GM20431 (cell line): Measurements from ENCODE around the gene TAAR6.
"Not testable (repeated sequence)": the region's sequence is repeated elsewhere in the genome, so short reads cannot be mapped to it uniquely, and the experiment has no call there.

ENCODE experiments used
- in situ Hi-C: fragments of 300-500 bp; cut with MseI, MboI; formaldehyde crosslinking; loops from one replicate; pipeline ENCODE4 v1.15.0; 2020; ENCODE audit warnings: low sequenced_read_pairs; ENCODE audit not compliant: unreplicated experiment

Gene TAAR6

GRCh38 chr6:132570221-132570777 lies at the start of gene TAAR6:
TAAR6 (plus strand) TSS chr6:132570322; CDS start chr6:132570322, 0 bp downstream.
- in situ Hi-C loops = no loop called here

DNA sequence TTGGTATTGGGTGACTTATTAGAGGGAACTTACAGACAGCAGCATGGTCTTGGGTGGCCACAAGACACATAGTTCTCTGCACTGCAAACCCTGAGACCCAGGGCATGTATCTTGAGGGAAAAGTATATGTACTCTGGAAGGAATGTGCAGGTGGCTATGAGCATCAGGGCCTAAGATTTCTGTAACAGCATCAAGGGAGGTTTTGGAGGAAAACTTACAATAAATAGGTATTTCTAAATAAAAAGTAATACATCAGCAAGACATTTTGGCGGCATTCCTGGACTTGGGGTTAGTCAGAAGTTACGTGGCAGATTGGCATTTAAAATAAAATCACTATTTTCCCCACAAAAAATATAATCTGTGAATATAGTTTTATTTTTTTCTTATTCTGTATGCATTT lies 49.2 kb upstream of the TAAR6 start:
- in situ Hi-C loops = no loop called here

GRCh38 chr6:132524646-132525045 lies 45.5 kb upstream of the TAAR6 start:
- in situ Hi-C loops = loop anchor here (25.0 kb wide), 1 partner anchor 263 kb away; the partner anchor contains the start of gene SLC18B1

GRCh38 chr6:132525866-132526265 lies 44.3 kb upstream of the TAAR6 start:
- in situ Hi-C loops = loop anchor here (25.0 kb wide), 1 partner anchor 261 kb away; the partner anchor contains the start of gene SLC18B1

DNA sequence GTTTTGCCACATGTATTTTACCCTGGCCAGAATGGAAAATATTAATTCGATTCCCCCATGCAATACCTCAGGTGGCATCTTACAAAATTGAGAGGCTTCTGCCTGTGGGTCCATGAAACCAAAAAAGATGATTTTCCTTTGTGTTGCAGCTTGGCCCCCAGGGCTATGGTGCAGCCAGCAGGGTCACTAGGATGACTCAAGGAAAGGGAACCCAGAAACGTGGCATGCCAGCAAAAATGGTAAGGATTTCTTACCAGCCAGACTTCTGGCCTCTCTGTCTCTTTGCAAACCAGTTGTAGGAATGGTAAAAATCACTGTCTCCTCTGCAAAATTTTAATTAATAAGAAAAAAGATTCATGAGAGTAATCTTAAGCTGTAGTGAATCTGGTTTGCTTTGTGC lies 43.7 kb upstream of the TAAR6 start:
- in situ Hi-C loops = loop anchor here (25.0 kb wide), 1 partner anchor 261 kb away; the partner anchor contains the start of gene SLC18B1

- in situ Hi-C loops = loop anchor here (25.0 kb wide), 1 partner anchor 260 kb away; the partner anchor contains the start of gene SLC18B1
Observed at GRCh38 chr6:132527791-132528190, 42.3 kb upstream of the TAAR6 start.

GRCh38 chr6:132530293-132530974 lies 39.7 kb upstream of the TAAR6 start:
- in situ Hi-C loops = loop anchor here (25.0 kb wide), 1 partner anchor 257 kb away; the partner anchor contains the start of gene SLC18B1

GRCh38 chr6:132534546-132534945 lies 35.6 kb upstream of the TAAR6 start:
- in situ Hi-C loops = loop anchor here (25.0 kb wide), 1 partner anchor 253 kb away; the partner anchor contains the start of gene SLC18B1

- in situ Hi-C loops = loop anchor here (25.0 kb wide), 1 partner anchor 250 kb away; the partner anchor contains the start of gene SLC18B1
Observed at GRCh38 chr6:132537145-132537544, 33.0 kb upstream of the TAAR6 start.

DNA sequence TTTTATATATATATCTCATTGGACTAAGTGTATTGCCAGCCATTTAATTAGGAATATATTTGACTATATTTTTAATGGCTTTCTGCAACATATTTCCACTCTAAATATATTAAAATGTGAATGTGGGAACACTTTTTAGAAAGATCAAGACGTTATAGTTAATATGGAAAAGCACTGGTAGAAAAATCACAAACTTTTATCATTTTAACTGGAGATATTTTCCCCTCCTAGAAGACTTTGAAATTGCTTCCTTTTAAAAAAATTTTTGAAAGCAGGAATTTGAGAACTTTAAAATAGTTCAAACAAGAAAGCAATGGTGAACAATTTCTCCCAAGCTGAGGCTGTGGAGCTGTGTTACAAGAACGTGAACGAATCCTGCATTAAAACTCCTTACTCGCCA lies 32.1 kb upstream of the TAAR6 start, which contains the start of gene TAAR9:
TSS of gene TAAR9 (plus strand) at position 301 of the 400 bp plus-strand sequence. CDS start at position 314, 13 bp downstream.
- in situ Hi-C loops = loop anchor here (25.0 kb wide), 1 partner anchor 249 kb away; the partner anchor contains the start of gene SLC18B1

DNA sequence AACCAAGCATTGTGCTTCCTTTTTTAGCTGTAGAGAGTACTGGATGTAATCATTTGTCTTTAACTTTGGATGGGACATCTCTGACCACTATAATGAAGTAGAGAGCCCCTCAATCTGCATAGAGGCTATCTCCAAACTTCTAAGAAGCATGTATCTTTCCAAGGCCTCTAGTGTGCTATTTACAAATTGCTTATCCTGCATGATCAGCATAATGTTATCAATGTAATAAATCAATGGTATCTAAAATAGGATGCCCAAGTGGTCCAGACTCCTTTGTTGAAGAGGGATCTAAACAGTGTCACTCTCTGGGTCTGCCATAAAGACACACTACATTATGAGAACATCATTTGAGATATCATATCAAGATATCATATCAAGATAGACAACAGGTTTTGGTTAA lies 25.3 kb upstream of the TAAR6 start:
- in situ Hi-C loops = loop anchor here (25.0 kb wide), 1 partner anchor 242 kb away; the partner anchor contains the start of gene SLC18B1

DNA sequence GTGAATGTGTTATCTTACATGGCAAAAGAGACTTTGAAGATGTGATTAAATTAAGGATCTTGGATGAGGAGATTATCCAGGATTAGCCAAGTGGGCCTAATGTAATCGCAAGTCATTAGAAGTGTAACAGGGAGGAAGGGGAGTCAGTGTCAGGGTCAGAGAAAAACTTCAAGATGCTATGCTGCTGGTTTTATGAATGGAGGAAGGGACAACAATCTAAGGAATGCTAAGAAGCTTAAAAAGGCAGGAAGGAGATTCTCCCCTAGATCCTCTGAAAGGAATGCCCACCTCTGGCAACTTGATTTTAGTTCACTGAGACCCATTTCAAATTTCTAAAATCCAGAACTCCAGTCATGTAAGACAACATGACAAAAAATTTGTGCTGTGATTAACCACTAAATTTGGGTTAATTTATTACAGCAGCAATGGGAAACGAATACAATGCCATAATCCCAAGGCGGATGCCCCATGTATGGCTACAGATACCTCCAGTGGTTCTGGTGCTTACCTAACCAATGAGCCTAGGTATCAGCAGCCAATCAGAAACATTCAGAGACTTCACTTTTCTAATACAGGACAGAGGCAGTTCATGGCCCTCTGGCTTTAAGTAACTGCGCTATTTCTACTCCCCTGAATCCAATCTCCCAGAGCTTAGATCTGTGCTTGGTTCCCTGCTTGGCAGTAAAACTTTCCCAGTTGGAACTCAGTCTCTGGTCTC lies 21.2 kb upstream of the TAAR6 start:
- in situ Hi-C loops = loop anchor here (25.0 kb wide), 1 partner anchor 238 kb away; the partner anchor contains the start of gene SLC18B1

GRCh38 chr6:132551214-132551613 lies 18.9 kb upstream of the TAAR6 start:
- in situ Hi-C loops = no loop called here

DNA sequence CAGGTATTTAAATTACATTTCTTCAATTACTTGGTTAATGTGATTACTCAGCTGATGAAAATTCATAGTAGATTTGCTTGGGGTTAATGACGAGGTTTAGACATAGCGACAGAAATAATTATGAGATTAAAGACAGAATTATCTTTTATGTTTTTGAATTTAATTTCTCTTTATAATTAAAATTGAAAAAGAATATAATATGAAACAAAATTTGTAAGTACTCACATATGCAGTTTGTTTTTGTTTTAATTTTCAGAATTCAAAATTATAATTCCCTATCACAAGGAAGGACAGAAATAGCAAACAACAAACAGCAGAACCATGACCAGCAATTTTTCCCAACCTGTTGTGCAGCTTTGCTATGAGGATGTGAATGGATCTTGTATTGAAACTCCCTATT lies 17.8 kb upstream of the TAAR6 start, which contains the start of gene TAAR8:
TSS of gene TAAR8 (plus strand) at position 301 of the 400 bp plus-strand sequence. CDS start at position 322, 21 bp downstream.
- in situ Hi-C loops = no loop called here

- in situ Hi-C loops = not testable (repeated sequence)
Observed at GRCh38 chr6:132560087-132560486, 10.0 kb upstream of the TAAR6 start.

DNA sequence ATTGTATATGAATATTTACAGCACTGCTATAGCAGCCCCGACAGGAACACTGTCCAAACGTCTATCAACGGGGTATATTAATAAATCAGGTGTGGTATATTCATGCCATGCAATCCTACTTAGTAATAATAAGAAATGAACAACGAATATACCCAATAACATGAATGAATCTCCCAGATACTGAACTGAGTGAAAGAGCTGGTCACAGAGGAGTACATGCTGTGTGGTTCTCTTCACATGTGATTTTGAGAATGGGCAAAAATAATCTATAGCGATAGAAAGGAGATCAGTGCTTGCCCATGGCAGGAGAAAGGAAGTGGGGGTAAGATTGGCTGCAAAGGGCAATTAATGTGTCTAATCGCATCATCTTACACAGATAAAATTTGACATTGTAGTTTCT lies 3.7 kb upstream of the TAAR6 start:
- in situ Hi-C loops = no loop called here

GRCh38 chr6:132567566-132567965 lies 2.6 kb upstream of the TAAR6 start:
- in situ Hi-C loops = no loop called here

DNA sequence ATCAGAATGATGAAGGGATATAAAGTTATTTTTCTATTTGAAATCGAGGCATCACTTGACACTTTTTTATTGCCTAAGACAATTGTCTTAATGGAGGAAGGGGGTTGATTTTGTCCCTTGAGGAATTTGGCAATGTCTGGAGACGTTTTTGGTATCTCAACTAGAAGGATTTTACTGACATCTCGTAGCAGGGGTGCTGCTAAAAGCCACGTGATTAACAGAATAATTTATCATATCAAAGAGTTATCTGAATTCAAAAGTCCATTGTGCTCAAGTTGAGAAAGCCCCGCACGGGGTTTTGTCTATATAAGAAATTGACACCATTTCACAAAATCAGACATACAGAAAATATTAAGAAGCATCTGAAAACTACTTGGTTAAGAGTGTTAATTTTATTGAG lies 1.5 kb upstream of the TAAR6 start:
- in situ Hi-C loops = no loop called here

DNA sequence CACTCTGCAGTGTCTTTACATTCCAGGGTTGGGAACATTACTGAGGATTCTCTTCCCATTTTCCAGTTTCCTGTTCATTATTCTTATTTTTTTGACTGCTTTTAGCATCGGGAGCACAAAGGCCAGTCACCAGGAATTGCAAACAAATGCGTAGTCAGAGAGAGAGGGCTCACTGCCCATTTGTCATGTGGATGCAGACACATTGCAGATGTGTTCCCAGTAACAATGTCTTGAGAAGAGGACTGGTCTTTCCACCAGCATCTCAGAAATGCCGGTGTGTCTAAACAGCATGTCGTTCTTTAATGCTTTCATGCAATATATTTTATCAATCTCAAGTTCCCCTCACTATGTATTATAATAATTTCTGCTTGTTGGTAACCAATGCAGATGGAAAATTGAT lies 952 bp upstream of the TAAR6 start:
- in situ Hi-C loops = no loop called here

GRCh38 chr6:132571774-132572173 lies 1.7 kb downstream of the TAAR6 start:
- in situ Hi-C loops = no loop called here
